Measurements from ENCODE around the gene TOX3.

TOX3 gene

GRCh38 chr16:52578007-52578828 is 31.3 kb upstream of the TOX3 start:
- H3F3A ChIP-seq (ENCODE audit: insufficient read depth, low read length), result no peaks in the 10 kb centered on the region
- H3K79me2 ChIP-seq (ENCODE audit: insufficient read depth, low read length), result no peaks in the 10 kb centered on the region
- no peak overlapping the region for H3K4me3 ChIP-seq (ENCODE audit: low read depth, low read length, poor library complexity, severe bottlenecking)
- H3K4me2 ChIP-seq (ENCODE audit: low read length), result no peak overlapping the region
- H3K36me3 ChIP-seq (ENCODE audit: insufficient read depth, low read length), result no peaks in the 10 kb centered on the region
- H3K9me2 ChIP-seq (ENCODE audit: low read depth, low read length), result no peaks in the 10 kb centered on the region
- H3K9ac ChIP-seq (ENCODE audit: low read length), result no peak overlapping the region
- H4K20me1 ChIP-seq (ENCODE audit: insufficient read depth, low read length), result no peaks in the 10 kb centered on the region
- no peaks in the 10 kb centered on the region for H3K4me1 ChIP-seq (ENCODE audit: insufficient read depth, low read length, severe bottlenecking)
- H2AFZ ChIP-seq (ENCODE audit: low read length), result no peak overlapping the region
- TF ChIP-seq EZH2 (IDR thresholded peaks at IDR 0.05; ENCODE audit: borderline replicate concordance, low read length) (no peak), CTCF (IDR thresholded peaks at IDR 0.05; ENCODE audit: low read length) (no peak)
- no peak overlapping the region for H3K27ac ChIP-seq (ENCODE audit: low read depth, low read length, poor library complexity, severe bottlenecking)
- no peaks in the 10 kb centered on the region for H3K9me3 ChIP-seq (ENCODE audit: low read length)
- H3K27me3 ChIP-seq (ENCODE audit: insufficient read depth, low read length), result no peaks in the 10 kb centered on the region

- Histone ChIP-seq H3K36me3 (ENCODE audit: insufficient read depth, low read length) (no peaks in the 10 kb centered on the region), H3K4me3 (ENCODE audit: low read depth, low read length, poor library complexity, severe bottlenecking) (no peak overlapping the region), H4K20me1 (ENCODE audit: insufficient read depth, low read length) (no peaks in the 10 kb centered on the region), H3K4me2 (ENCODE audit: low read length) (no peak overlapping the region), H3K9me3 (ENCODE audit: low read length) (no peaks in the 10 kb centered on the region), H3K27ac (ENCODE audit: low read depth, low read length, poor library complexity, severe bottlenecking) (no peak overlapping the region), H3K9ac (ENCODE audit: low read length) (no peak overlapping the region), H3K9me2 (ENCODE audit: low read depth, low read length) (no peaks in the 10 kb centered on the region), H2AFZ (ENCODE audit: low read length) (no peak overlapping the region), H3K79me2 (ENCODE audit: insufficient read depth, low read length) (no peaks in the 10 kb centered on the region), H3K4me1 (ENCODE audit: insufficient read depth, low read length, severe bottlenecking) (no peaks in the 10 kb centered on the region), H3K27me3 (ENCODE audit: insufficient read depth, low read length) (no peaks in the 10 kb centered on the region), H3F3A (ENCODE audit: insufficient read depth, low read length) (no peaks in the 10 kb centered on the region)
- TF ChIP-seq EZH2 (IDR thresholded peaks at IDR 0.05; ENCODE audit: borderline replicate concordance, low read length) (no peak), CTCF (IDR thresholded peaks at IDR 0.05; ENCODE audit: low read length) (no peak)
These were observed 30.3 kb upstream of the TOX3 start for GRCh38 chr16:52577130-52577706.

GRCh38 chr16:52573365-52574299 is 26.7 kb upstream of the TOX3 start:
- Histone ChIP-seq H3K4me3 (ENCODE audit: low read depth, low read length, poor library complexity, severe bottlenecking) (no peak overlapping the region), H3F3A (ENCODE audit: insufficient read depth, low read length) (no peaks in the 10 kb centered on the region), H3K9me2 (ENCODE audit: low read depth, low read length) (no peaks in the 10 kb centered on the region), H3K27me3 (ENCODE audit: insufficient read depth, low read length) (no peaks in the 10 kb centered on the region), H3K9me3 (ENCODE audit: low read length) (no peaks in the 10 kb centered on the region), H3K4me1 (ENCODE audit: insufficient read depth, low read length, severe bottlenecking) (no peaks in the 10 kb centered on the region), H4K20me1 (ENCODE audit: insufficient read depth, low read length) (no peaks in the 10 kb centered on the region), H3K4me2 (ENCODE audit: low read length) (no peak overlapping the region), H2AFZ (ENCODE audit: low read length) (no peak overlapping the region), H3K27ac (ENCODE audit: low read depth, low read length, poor library complexity, severe bottlenecking) (no peak overlapping the region), H3K36me3 (ENCODE audit: insufficient read depth, low read length) (no peaks in the 10 kb centered on the region), H3K79me2 (ENCODE audit: insufficient read depth, low read length) (no peaks in the 10 kb centered on the region), H3K9ac (ENCODE audit: low read length) (no peak overlapping the region)
- no peak for TF ChIP-seq EZH2 (IDR thresholded peaks at IDR 0.05; ENCODE audit: borderline replicate concordance, low read length)

Measured in OCI-LY1 (cell line).